H1 (cell line): Measurements from ENCODE around the gene FKBP10. TPM values are rescaled to one million over a fixed set of nuclear protein-coding genes. Genes with fewer than 3 reads are reported as not detected.

Experiments used
- BACH1 ChIP-seq: IDR thresholded peaks from 2 replicates; pipeline ENCODE4 v1.6.1; 2012; ENCODE audit warnings: low read length, improper control_type of control experiment
- BCL11A ChIP-seq, 2 experiments: IDR thresholded peaks; one replicate each; pipeline ENCODE4 v1.6.1; 2011; ENCODE audit warnings: low read depth in 2 of 2, low read length in 2 of 2, mild to moderate bottlenecking in 2 of 2
- BRCA1 ChIP-seq: IDR thresholded peaks from 2 replicates; pipeline ENCODE4 v1.6.1; 2012; ENCODE audit warnings: low read depth, low read length, improper control_type of control experiment
- CBX5 ChIP-seq: fragments of 300-800, 300-1000 bp; sonication (generic); IDR thresholded peaks from 2 replicates; pipeline ENCODE4 v1.7.1; 2016; ENCODE audit warnings: antibody characterized with exemption, low read length, low read depth
- CBX8 ChIP-seq: fragments of 300-800, 300-1000 bp; sonication (generic); IDR thresholded peaks from 2 replicates; pipeline ENCODE4 v1.7.1; 2016; ENCODE audit warnings: low read depth, low read length, borderline replicate concordance
- CREB1 ChIP-seq: IDR thresholded peaks from 2 replicates; pipeline ENCODE4 v1.6.1; 2012; ENCODE audit warnings: inconsistent platforms
- CTBP2 ChIP-seq: IDR thresholded peaks from 2 replicates; pipeline ENCODE4 v1.7.0; 2011; ENCODE audit warnings: borderline replicate concordance, mild to moderate bottlenecking, moderate library complexity, mixed read lengths, low read length; ENCODE audit not compliant: insufficient read depth, insufficient read length
- EGR1 ChIP-seq: IDR thresholded peaks from 2 replicates; pipeline ENCODE4 v1.6.1; 2011; ENCODE audit warnings: low read depth, low read length, borderline replicate concordance
- FOSL1 ChIP-seq: IDR thresholded peaks from 2 replicates; pipeline ENCODE4 v1.6.1; 2011; ENCODE audit warnings: mild to moderate bottlenecking, low read depth, low read length, moderate library complexity; ENCODE audit not compliant: insufficient read depth
- GTF2F1 ChIP-seq: IDR thresholded peaks from 2 replicates; pipeline ENCODE4 v1.6.1; 2012; ENCODE audit warnings: low read depth, low read length, improper control_type of control experiment, borderline replicate concordance
- JUN ChIP-seq: IDR thresholded peaks from 2 replicates; pipeline ENCODE4 v1.6.1; 2011; ENCODE audit warnings: low read depth, mild to moderate bottlenecking, improper control_type of control experiment, low read length
- KDM1A ChIP-seq: fragments of 200-600, 300-600 bp; sonication (generic); IDR thresholded peaks from 2 replicates; pipeline ENCODE4 v1.7.1; 2016; ENCODE audit warnings: mild to moderate bottlenecking, low read length, borderline replicate concordance
- KDM4A ChIP-seq: IDR thresholded peaks from one replicate; pipeline ENCODE4 v1.7.1; 2012; ENCODE audit warnings: low read depth, mild to moderate bottlenecking, moderate library complexity, low read length, inconsistent platforms; ENCODE audit not compliant: severe bottlenecking
- MAFK ChIP-seq: IDR thresholded peaks from 2 replicates; pipeline ENCODE4 v1.6.1; 2012; ENCODE audit warnings: low read depth, mild to moderate bottlenecking, improper control_type of control experiment, low read length
- NRF1 ChIP-seq: IDR thresholded peaks from 2 replicates; pipeline ENCODE4 v1.6.1; 2011; ENCODE audit warnings: mild to moderate bottlenecking, low read depth, low read length, improper control_type of control experiment
- POLR2A ChIP-seq, 2 experiments: IDR thresholded peaks; 1 replicate in 1 of 2; 2 replicates in 1 of 2; pipeline ENCODE4 v1.6.1; 2011; ENCODE audit warnings: low read depth in 2 of 2, low read length in 2 of 2, mild to moderate bottlenecking in 2 of 2; ENCODE audit errors: control extremely low read depth in 1 of 2
- POLR2AphosphoS5 ChIP-seq: IDR thresholded peaks from 2 replicates; pipeline ENCODE4 v1.6.1; 2011; ENCODE audit warnings: low read depth, low read length
- RFX5 ChIP-seq: IDR thresholded peaks from 2 replicates; pipeline ENCODE4 v1.6.1; 2011; ENCODE audit warnings: low read depth, low read length, improper control_type of control experiment, borderline replicate concordance
- RNF2 ChIP-seq: fragments of 200-900, 300-1000 bp; sonication (generic); IDR thresholded peaks from 2 replicates; pipeline ENCODE4 v1.7.1; 2016; ENCODE audit warnings: borderline replicate concordance, low read depth, mild to moderate bottlenecking, antibody characterized with exemption, low read length; ENCODE audit not compliant: poor library complexity, severe bottlenecking; ENCODE audit errors: missing control alignments
- RXRA ChIP-seq: IDR thresholded peaks from 2 replicates; pipeline ENCODE4 v1.6.1; 2011; ENCODE audit warnings: low read depth, mild to moderate bottlenecking, low read length, moderate library complexity; ENCODE audit not compliant: insufficient read depth
- SP2 ChIP-seq: IDR thresholded peaks from 2 replicates; pipeline ENCODE4 v1.6.1; 2012; ENCODE audit warnings: mild to moderate bottlenecking, low read length, inconsistent platforms
- SP4 ChIP-seq: IDR thresholded peaks from 2 replicates; pipeline ENCODE4 v1.6.1; 2012; ENCODE audit warnings: low read length, inconsistent platforms
- TAF1 ChIP-seq: IDR thresholded peaks from 2 replicates; pipeline ENCODE4 v1.6.1; 2011; ENCODE audit warnings: mild to moderate bottlenecking, low read depth, low read length
- TAF7 ChIP-seq: optimal IDR thresholded peaks from 2 replicates; pipeline ENCODE3; 2011; ENCODE audit warnings: low read depth, mild to moderate bottlenecking, inconsistent platforms, low read length, moderate library complexity, borderline replicate concordance
- TBP ChIP-seq: IDR thresholded peaks from 2 replicates; pipeline ENCODE4 v1.6.1; 2011; ENCODE audit warnings: low read depth, low read length, improper control_type of control experiment
- TCF12 ChIP-seq: IDR thresholded peaks from 2 replicates; pipeline ENCODE4 v1.6.1; 2011; ENCODE audit warnings: low read depth, mild to moderate bottlenecking, low read length
- polyA plus RNA-seq, 7 experiments: library from polyadenylated mRNA; depleted of rRNA in 3 of 7; stranded (reverse) in 5 of 7; unstranded in 2 of 7; fragments of >200 nt in 5 of 7; fragments of 200-250 nt in 2 of 7; gene quantifications; 1 replicate in 5 of 7; 2 replicates in 1 of 7; 4 replicates in 1 of 7; pipeline versions ENCODE4 v1.2.1 to v1.2.3, GENCODE V29; 2011 to 2013; ENCODE audit warnings: missing spikeins in 2 of 7, mixed read lengths in 2 of 7
- total RNA-seq: library from RNA; stranded (reverse); fragmentation: NEBNext Ultra II Directional; extraction: Animal tissue kit (Norgen Biotek cat#: 25700); gene quantifications from 2 replicates; pipeline ENCODE4 v1.2.1, GENCODE V29; 2021

Gene FKBP10
- total and polyA plus RNA-seq, 2 of the 8 experiments (the other 6 are each of a cell fraction or from before 2014, with no cell fraction given): 173 to 283 TPM

- TF ChIP-seq MAFK (no peak), TCF12 (0 out of 2 replicates have a peak, but pooled peaks have one; percentile 15), KDM1A (peak; percentile 97), SP4 (peak; percentile 96), CREB1 (no peak), POLR2A (IDR thresholded peaks at IDR 0.05; ENCODE audit: control extremely low read depth in 1 of 2, low read depth in 2 of 2, low read length in 2 of 2) (peak; percentile 70 to 84), KDM4A (peak; percentile 63), EGR1 (no peak), NRF1 (no peak), GTF2F1 (no peak), RXRA (no peak), CBX5 (no peak), CBX8 (no peak), BRCA1 (no peak), FOSL1 (peak; percentile 80; the same call in 1 of the 2 replicates), TBP (peak; percentile 65), BCL11A (IDR thresholded peaks at IDR 0.05; ENCODE audit: low read depth in 2 of 2, low read length in 2 of 2) (no peak), TAF1 (peak; percentile 80), SP2 (peak; percentile 93), POLR2AphosphoS5 (peak; percentile 67; the same call in 1 of the 2 replicates), BACH1 (no peak), RNF2 (no peak), JUN (no peak), CTBP2 (no peak), RFX5 (no peak), TAF7 (peak; percentile 88)
These were observed 26.4 kb upstream of the FKBP10 start, which contains the start of gene JUP (continued) for GRCh38 chr17:41786227-41787020.
